OCI-LY7 (cell line): Measurements from ENCODE around the gene CHCHD4. TPM values are rescaled to one million over a fixed set of nuclear protein-coding genes. Genes with fewer than 3 reads are reported as not detected.

Experiments used
- BruUV-seq: library from RNA; stranded (reverse); fragments of 400-500 nt; replicated peaks from 2 replicates; lab custom pipeline; 2021; lab: Mats Ljungman, UMichigan
- CTCF ChIA-PET: fragments of 300-600 bp; sonication (Branson Sonifier 250); formaldehyde crosslinking; loops from one replicate; lab custom pipeline; 2022; ENCODE audit warnings: antibody characterized with exemption; ENCODE audit not compliant: unreplicated experiment; lab: Charles Lee
- POLR2A ChIA-PET: fragments of 300-600 bp; sonication (Branson Sonifier 250); formaldehyde crosslinking; loops from one replicate; lab custom pipeline; 2022; ENCODE audit warnings: antibody characterized with exemption; lab: Charles Lee
- DNase-seq: peaks from one replicate; pipeline ENCODE4 v3.0.0-alpha.2; 2015; ENCODE audit warnings: low spot score
- H2AFZ ChIP-seq: fragments of 200-600 bp; sonication (generic), shearing (Covaris generic); 2 replicates; pipeline ENCODE4 v1.6.1; 2014; ENCODE audit warnings: mild to moderate bottlenecking, antibody characterized with exemption, low read length, moderate library complexity
- H3K27ac ChIP-seq: fragments of 200-600 bp; sonication (generic); 2 replicates; pipeline ENCODE4 v1.5.1; 2014; ENCODE audit warnings: mixed run types, low read depth, mild to moderate bottlenecking, moderate library complexity, low read length, inconsistent platforms; ENCODE audit not compliant: poor library complexity, severe bottlenecking
- H3K36me3 ChIP-seq: fragments of 200-600 bp; sonication (generic); 2 replicates; pipeline ENCODE4 v1.6.1; 2014; ENCODE audit warnings: mild to moderate bottlenecking, antibody characterized with exemption, low read length, moderate library complexity, mixed read lengths; ENCODE audit not compliant: insufficient read depth
- H3K4me1 ChIP-seq: fragments of 200-600 bp; sonication (generic); 2 replicates; pipeline ENCODE4 v1.5.1; 2014; ENCODE audit warnings: mild to moderate bottlenecking, low read length; ENCODE audit not compliant: insufficient read depth, poor library complexity, severe bottlenecking
- H3K4me2 ChIP-seq: fragments of 200-600 bp; sonication (generic); 2 replicates; pipeline ENCODE4 v1.6.1; 2014; ENCODE audit warnings: mild to moderate bottlenecking, low read length
- H3K4me3 ChIP-seq: fragments of 200-600 bp; sonication (generic); 2 replicates; pipeline ENCODE4 v1.5.1; 2014; ENCODE audit warnings: mild to moderate bottlenecking, low read depth, low read length; ENCODE audit not compliant: poor library complexity, severe bottlenecking
- H3K79me2 ChIP-seq: fragments of 200-600 bp; sonication (generic); 2 replicates; pipeline ENCODE4 v1.6.1; 2016; ENCODE audit warnings: low read depth, mild to moderate bottlenecking, low read length, moderate library complexity, mixed read lengths; ENCODE audit not compliant: insufficient read depth
- H3K9me2 ChIP-seq: fragments of 200-600 bp; sonication (generic); 2 replicates; pipeline ENCODE4 v1.6.1; 2016; ENCODE audit warnings: mild to moderate bottlenecking, low read length, mixed read lengths; ENCODE audit not compliant: insufficient read depth
- H3K9me3 ChIP-seq: fragments of 200-600 bp; sonication (generic); 2 replicates; pipeline ENCODE4 v1.6.1; 2014; ENCODE audit warnings: mild to moderate bottlenecking, mixed run types, low read length, mixed read lengths
- H4K20me1 ChIP-seq: fragments of 200-600 bp; sonication (generic); 2 replicates; pipeline ENCODE4 v1.6.1; 2014; ENCODE audit warnings: mild to moderate bottlenecking, antibody characterized with exemption, low read length, moderate library complexity, mixed read lengths; ENCODE audit not compliant: insufficient read depth
- CTCF ChIP-seq: fragments of 200-600 bp; sonication (generic); conservative IDR thresholded peaks from 2 replicates; pipeline ENCODE4 v1.5.1; 2014; ENCODE audit warnings: mild to moderate bottlenecking, antibody characterized with exemption, low read length, moderate library complexity, mixed read lengths
- EZH2phosphoT487 ChIP-seq: fragments of 200-600 bp; sonication (generic); IDR thresholded peaks from 2 replicates; pipeline ENCODE4 v1.6.1; 2018; ENCODE audit warnings: low read depth, borderline replicate concordance, mild to moderate bottlenecking, mixed run types, antibody characterized with exemption, low read length, moderate library complexity, mixed read lengths
- intact Hi-C: fragments of 100-400 bp; cut with micrococcal nuclease; formaldehyde crosslinking; loops from one replicate; pipeline ENCODE4 v1.10.0; 2022; ENCODE audit not compliant: unreplicated experiment
- total RNA-seq, 2 experiments: library from RNA; depleted of rRNA in 1 of 2; stranded (reverse); fragments of >200 nt in 1 of 2; shearing (Covaris generic) in 1 of 2; gene quantifications; 2 replicates each; pipeline ENCODE4 v1.2.3, GENCODE V29; 2014 to 2022

CHCHD4 gene
- total RNA-seq, 2 experiments from 2014 or later: 19.8 to 27.1 TPM

GRCh38 chr3:14125193-14126016, 735 bp upstream of the CHCHD4 start:
- no TSS peak for BruUV-seq
- TF ChIP-seq EZH2phosphoT487: no peak
- 0 out of 2 replicates have a peak, but pooled peaks have one; percentile 14 for TF ChIP-seq CTCF

GRCh38 chr3:14124223-14124614, 451 bp downstream of the CHCHD4 start:
- TF ChIP-seq CTCF (no peak), EZH2phosphoT487 (no peak)
- Histone ChIP-seq H3K9me3 (no peaks in the 10 kb centered on the region), H3K4me1 (peaks cover 31% of the 10 kb centered on the region), H3K4me3 (peak overlapping the region; percentile 93), H2AFZ (peak overlapping the region; percentile 55), H3K9me2 (no peaks in the 10 kb centered on the region), H3K79me2 (peaks cover 51% of the 10 kb centered on the region), H3K27ac (peak overlapping the region; percentile 69), H3K4me2 (peak overlapping the region; percentile 84), H3K36me3 (peaks cover 46% of the 10 kb centered on the region), H4K20me1 (no peaks in the 10 kb centered on the region)
- peak; percentile 86 for DNase-seq
- CTCF ChIA-PET: interaction anchor here (0.6 kb wide), 1 partner anchor 526 kb away, joined by 4 read pairs; no protein-coding TSS in a partner anchor
- POLR2A ChIA-PET: interaction anchor here (0.8 to 3.7 kb wide), 6 partner anchors 13 to 80 kb away, joined by 4 to 20 read pairs (median 5); partner anchors contain the start of genes LSM3 and XPC
- intact Hi-C loops: loop anchor here (1.0 to 10.0 kb wide), 4 partner anchors 54 to 823 kb away; partner anchors contain the start of genes LSM3, NR2C2 and XPC
- no TSS peak for BruUV-seq

More at GRCh38 chr3:14125193-14126016, 735 bp upstream of the CHCHD4 start:
- no peaks in the 10 kb centered on the region for H3K9me3 ChIP-seq
- no peaks in the 10 kb centered on the region for H3K9me2 ChIP-seq
- H3K27ac ChIP-seq: no peak overlapping the region
- no peaks in the 10 kb centered on the region for H4K20me1 ChIP-seq
- peaks cover 45% of the 10 kb centered on the region for H3K36me3 ChIP-seq
- peak overlapping the region; percentile 93 for H3K4me3 ChIP-seq
- peak overlapping the region; percentile 96 for H3K4me2 ChIP-seq
- peaks cover 47% of the 10 kb centered on the region for H3K79me2 ChIP-seq
- peak overlapping the region; percentile 77 for H2AFZ ChIP-seq
- ChIA-PET POLR2A (interaction anchor here (0.6 to 3.7 kb wide), 9 partner anchors 8 to 1672 kb away, joined by 3 to 20 read pairs (median 3); partner anchors contain the start of genes LSM3 and XPC), CTCF (interaction anchor here (0.6 kb wide), 2 partner anchors 304 to 588 kb away, joined by 3 to 7 read pairs; no protein-coding TSS in a partner anchor)
- intact Hi-C loops: loop anchor here (10.0 kb wide), 1 partner anchor 791 kb away; no protein-coding TSS in a partner anchor
- DNase-seq: peak; percentile 46
- H3K4me1 ChIP-seq: peaks cover 31% of the 10 kb centered on the region
